Large intestine (tissue), 3 donors: Measurements from ENCODE around the gene NKX6-1. TPM values are rescaled to one million over a fixed set of nuclear protein-coding genes. Genes with fewer than 3 reads are reported as not detected.

Experiments used
- DNase-seq, 2 donors: peaks; one replicate each; pipeline versions ENCODE4 v3.0.0 to v3.0.0-alpha.2; 2013
- H3K27ac ChIP-seq: one replicate; pipeline ENCODE4 v1.5.1; 2013; ENCODE audit warnings: low read length
- H3K27me3 ChIP-seq: 2 replicates; pipeline ENCODE4 v1.6.1; 2013; ENCODE audit warnings: low read length; ENCODE audit not compliant: control insufficient read depth, insufficient read depth
- H3K36me3 ChIP-seq: 2 replicates; pipeline ENCODE4 v1.6.1; 2013; ENCODE audit warnings: low read length; ENCODE audit not compliant: control insufficient read depth, insufficient read depth
- H3K4me1 ChIP-seq: one replicate; pipeline ENCODE4 v1.6.1; 2013; ENCODE audit warnings: low read length; ENCODE audit not compliant: control insufficient read depth, insufficient read depth
- H3K4me3 ChIP-seq: one replicate; pipeline ENCODE4 v1.5.1; 2013; ENCODE audit warnings: low read length
- H3K9me3 ChIP-seq: one replicate; pipeline ENCODE4 v1.6.1; 2013; ENCODE audit warnings: mild to moderate bottlenecking, low read depth, low read length, moderate library complexity; ENCODE audit not compliant: control insufficient read depth
- WGBS: methylation state at CpG from one replicate; pipeline ENCODE4 v1.1.5; 2013; ENCODE audit warnings: low lambda C conversion rate; ENCODE audit not compliant: insufficient coverage; 5-methylcytosine and 5-hydroxymethylcytosine counted together
- polyA plus RNA-seq: library from polyadenylated mRNA; unstranded; fragments of 120-200 nt; gene quantifications from one replicate; pipeline ENCODE4 v1.2.1, GENCODE V29; 2013

The NKX6-1 gene
- polyA plus RNA-seq, 1 donor, result 0.01 TPM

DNA sequence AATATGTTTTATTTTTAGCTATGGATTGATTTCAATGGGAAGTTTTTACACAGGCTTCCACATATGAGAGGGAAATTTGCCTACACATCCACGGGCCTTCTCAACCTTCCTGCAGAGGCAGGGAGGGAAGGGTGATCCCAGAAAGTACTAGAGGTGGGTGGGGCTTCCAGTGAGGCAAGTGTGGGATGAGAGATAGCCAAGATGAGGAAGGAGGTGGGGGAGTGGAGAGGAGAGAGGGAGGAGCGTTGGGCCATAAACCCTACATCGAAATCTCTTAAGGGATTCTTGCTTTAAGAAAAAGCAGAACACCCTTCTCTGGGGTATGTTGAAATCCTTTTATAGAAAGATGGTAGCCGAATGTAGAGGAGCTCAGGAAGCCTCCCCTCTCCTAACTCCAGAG lies 19.0 kb downstream of the NKX6-1 start:
- no peak for DNase-seq
- Histone ChIP-seq H3K9me3 (peaks cover 15% of the 10 kb centered on the region), H3K27ac (no peak overlapping the region), H3K4me1 (peaks cover 16% of the 10 kb centered on the region), H3K27me3 (peaks cover 73% of the 10 kb centered on the region), H3K36me3 (no peaks in the 10 kb centered on the region), H3K4me3 (no peak overlapping the region)
- no CpG with 5 or more reads among the region's 4 CpGs for WGBS

DNA sequence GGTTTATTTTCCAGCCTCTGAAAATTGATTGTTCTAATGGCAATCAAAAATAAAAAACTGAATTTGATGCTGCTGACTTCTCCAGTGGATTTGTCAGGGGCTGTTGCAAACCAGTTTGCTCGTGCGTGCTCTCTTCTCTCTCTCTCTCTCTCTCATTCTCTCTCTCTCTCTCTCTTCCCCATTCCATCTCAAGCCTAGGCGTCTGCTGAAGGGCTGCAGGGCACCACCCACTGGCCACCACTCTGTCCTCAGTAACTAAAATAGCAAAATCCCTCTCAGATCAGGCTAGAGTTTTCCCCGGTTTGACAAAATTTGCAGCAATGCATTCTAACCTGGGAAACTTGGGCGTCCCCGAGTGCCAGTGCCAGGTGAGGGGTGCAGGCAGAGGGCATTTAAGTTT lies 19.4 kb downstream of the NKX6-1 start:
- H3K4me3 ChIP-seq, result no peak overlapping the region
- H3K4me1 ChIP-seq, result peaks cover 16% of the 10 kb centered on the region
- H3K27ac ChIP-seq, result no peak overlapping the region
- H3K9me3 ChIP-seq, result peaks cover 15% of the 10 kb centered on the region
- no peaks in the 10 kb centered on the region for H3K36me3 ChIP-seq
- H3K27me3 ChIP-seq, result peaks cover 71% of the 10 kb centered on the region
- no peak for DNase-seq
- 18% methylated on average over 2 of the region's 6 CpGs for WGBS

DNA sequence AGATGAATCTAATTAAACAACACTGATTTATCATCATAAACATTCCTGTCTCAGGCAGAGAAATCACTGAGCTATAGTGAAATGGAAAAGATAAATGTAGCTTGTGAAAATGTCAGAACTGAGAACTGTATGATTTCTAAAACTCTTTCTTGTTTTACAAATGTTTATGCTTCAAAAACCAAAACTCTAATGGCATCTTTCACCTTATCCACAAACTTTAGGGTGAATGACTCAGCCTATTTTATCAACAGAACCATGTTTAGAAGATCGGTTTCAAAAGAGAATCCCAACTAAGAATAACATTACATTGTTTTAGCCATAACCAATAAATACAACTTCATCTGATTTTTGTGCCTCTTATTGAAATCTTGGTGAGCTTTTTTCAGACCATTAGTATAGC lies 21.4 kb downstream of the NKX6-1 start:
- Histone ChIP-seq H3K27me3 (peaks cover 55% of the 10 kb centered on the region), H3K9me3 (peaks cover 9% of the 10 kb centered on the region), H3K27ac (no peak overlapping the region), H3K4me1 (peaks cover 10% of the 10 kb centered on the region), H3K4me3 (no peak overlapping the region), H3K36me3 (no peaks in the 10 kb centered on the region)
- DNase-seq, result no peak
- 83% methylated on average over 1 of the region's 1 CpG for WGBS

DNA sequence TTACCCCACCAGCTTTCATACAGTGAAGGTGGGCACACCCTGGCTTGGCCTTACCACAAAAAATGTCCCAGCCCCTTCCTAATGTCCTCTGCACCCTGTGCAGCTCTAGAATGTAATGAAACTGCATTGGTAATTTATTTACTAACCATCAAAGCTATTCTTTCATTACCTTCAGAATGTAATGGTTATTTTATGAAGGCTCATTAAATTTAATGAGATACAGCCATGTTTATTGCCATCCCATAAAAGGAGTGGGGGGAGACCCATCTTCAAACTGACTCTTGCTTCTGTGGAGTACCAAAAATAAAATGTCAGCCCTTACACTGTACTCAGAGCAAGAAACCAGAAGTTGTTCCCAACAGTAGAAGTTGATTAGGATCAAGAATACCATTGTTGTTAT lies 25.0 kb downstream of the NKX6-1 start:
- DNase-seq, result no peak
- Histone ChIP-seq H3K27ac (no peak overlapping the region), H3K4me3 (no peak overlapping the region)

DNA sequence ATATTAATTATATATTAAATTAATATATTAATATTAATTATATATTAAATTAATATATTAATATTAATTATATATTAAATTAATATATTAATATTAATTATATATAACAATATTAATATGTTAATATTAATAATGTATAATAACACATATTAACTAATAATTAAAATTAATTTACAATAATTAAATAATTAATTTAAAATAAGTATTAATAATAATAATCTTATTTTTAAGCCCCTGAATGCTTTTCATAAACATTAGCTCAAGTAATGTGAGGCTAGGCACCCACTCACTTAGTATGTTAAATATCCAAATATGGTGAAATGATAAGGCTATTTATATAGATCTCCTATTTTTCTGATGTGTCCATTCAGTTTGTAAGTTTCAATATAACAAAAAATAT lies 26.9 kb downstream of the NKX6-1 start:
- Histone ChIP-seq H3K4me3 (no peak overlapping the region), H3K36me3 (no peaks in the 10 kb centered on the region), H3K9me3 (no peaks in the 10 kb centered on the region), H3K27me3 (peaks cover 9% of the 10 kb centered on the region), H3K27ac (no peak overlapping the region), H3K4me1 (no peaks in the 10 kb centered on the region)
- no peak for DNase-seq

More for the DNA sequence above, 25.0 kb downstream of the NKX6-1 start:
- Histone ChIP-seq H3K4me1 (no peaks in the 10 kb centered on the region), H3K27me3 (peaks cover 20% of the 10 kb centered on the region), H3K9me3 (no peaks in the 10 kb centered on the region), H3K36me3 (no peaks in the 10 kb centered on the region)

DNA sequence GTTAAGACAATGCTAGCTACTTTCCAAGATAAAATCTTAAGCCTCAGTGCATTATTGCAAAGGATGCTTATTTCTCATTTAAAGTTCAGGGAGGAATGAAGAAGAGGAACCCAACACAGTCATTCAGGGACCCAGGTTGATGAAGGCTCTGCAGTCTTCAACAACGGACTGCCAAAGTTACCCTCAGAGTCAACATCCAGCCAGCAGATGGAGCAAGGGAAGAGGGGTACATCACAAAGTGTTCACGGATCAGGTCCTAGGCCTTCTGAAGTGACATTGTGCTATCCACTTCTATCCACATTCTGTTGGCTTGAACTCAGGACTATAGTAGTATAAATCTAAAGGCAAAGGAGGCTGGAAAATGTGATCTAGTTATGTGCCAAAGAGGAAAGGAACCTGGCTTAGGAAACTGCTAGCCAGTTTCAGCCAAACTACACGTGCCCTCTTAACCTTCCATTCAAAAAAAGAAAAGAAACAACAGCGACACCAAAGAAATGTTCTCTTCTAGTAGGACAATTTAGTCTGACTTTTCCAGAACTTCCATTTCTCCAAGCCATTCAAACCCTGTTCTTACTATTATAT lies 28.8 kb downstream of the NKX6-1 start:
- Histone ChIP-seq H3K9me3 (no peaks in the 10 kb centered on the region), H3K4me1 (no peaks in the 10 kb centered on the region), H3K36me3 (no peaks in the 10 kb centered on the region), H3K27ac (no peak overlapping the region), H3K4me3 (no peak overlapping the region), H3K27me3 (peaks cover 6% of the 10 kb centered on the region)
- no peak for DNase-seq
- no CpG with 5 or more reads among the region's 4 CpGs for WGBS

DNA sequence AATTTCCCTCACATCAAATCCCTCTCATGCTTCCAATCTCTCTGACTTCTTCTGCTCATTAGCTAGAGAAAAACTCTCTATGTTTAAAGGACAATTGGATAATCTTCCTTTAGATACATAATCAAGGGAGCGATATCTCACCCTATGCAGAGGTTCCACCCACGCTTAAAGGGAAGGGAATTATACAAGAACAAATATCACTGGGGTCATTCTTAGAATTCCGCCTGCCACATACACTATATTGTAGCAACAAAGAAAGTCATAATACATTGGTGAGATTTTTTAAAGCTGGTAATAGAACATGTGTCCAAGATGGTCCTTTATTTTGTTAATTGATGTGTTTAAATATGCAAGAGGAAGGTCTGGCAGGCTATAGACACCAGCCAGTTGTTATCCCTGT lies 31.5 kb downstream of the NKX6-1 start:
- Histone ChIP-seq H3K27me3 (no peaks in the 10 kb centered on the region), H3K4me1 (no peaks in the 10 kb centered on the region), H3K27ac (no peak overlapping the region), H3K4me3 (no peak overlapping the region), H3K9me3 (no peaks in the 10 kb centered on the region), H3K36me3 (no peaks in the 10 kb centered on the region)
- DNase-seq, result no peak
- WGBS, result 60% methylated on average over 1 of the region's 3 CpGs

DNA sequence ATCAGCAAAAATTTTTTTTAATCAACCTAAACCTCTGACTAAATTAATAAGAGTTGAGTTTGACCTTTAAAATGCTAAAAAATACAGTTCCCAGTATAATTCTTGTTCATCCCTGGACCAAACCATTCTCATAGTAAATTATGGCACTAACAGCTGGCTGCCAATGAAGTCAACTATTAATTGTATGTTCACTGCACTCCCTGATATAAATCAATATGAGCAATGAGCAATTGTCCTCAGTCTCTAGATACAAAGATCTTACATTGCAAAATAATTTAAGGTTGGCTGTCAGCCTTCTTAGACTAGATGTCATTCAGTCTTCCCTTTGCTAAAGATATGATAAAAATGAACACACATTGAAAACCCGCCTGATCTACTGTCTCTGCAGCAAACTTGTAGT lies 39.3 kb downstream of the NKX6-1 start:
- no CpG with 5 or more reads among the region's 1 CpG for WGBS
- H3K27ac ChIP-seq, result no peak overlapping the region
- DNase-seq, result no peak
- no peaks in the 10 kb centered on the region for H3K9me3 ChIP-seq
- H3K4me1 ChIP-seq, result no peaks in the 10 kb centered on the region
- no peaks in the 10 kb centered on the region for H3K36me3 ChIP-seq
- H3K4me3 ChIP-seq, result no peak overlapping the region
- no peaks in the 10 kb centered on the region for H3K27me3 ChIP-seq

DNA sequence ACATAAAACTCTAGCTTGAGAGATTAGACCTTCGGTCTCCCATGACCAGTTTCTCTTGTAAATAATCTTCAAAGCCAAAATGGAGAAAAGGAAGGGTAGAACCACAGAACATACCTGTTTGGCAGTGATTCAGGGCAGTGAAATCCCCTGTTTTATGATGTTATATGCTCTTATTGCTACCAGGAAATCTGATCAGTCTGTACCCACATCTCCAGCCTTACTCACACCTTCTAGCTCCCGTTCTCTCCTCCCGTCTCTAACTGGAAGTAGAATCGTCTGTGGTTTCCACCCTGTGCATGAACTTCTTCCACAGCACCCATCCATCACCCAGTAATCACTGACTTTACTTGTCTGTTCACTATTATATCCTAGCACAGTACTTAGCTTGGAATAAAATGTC lies 42.9 kb downstream of the NKX6-1 start:
- Histone ChIP-seq H3K27me3 (no peaks in the 10 kb centered on the region), H3K9me3 (no peaks in the 10 kb centered on the region), H3K36me3 (no peaks in the 10 kb centered on the region), H3K27ac (no peak overlapping the region), H3K4me1 (no peaks in the 10 kb centered on the region), H3K4me3 (no peak overlapping the region)
- 80% methylated on average over 1 of the region's 4 CpGs for WGBS
- DNase-seq, result no peak

DNA sequence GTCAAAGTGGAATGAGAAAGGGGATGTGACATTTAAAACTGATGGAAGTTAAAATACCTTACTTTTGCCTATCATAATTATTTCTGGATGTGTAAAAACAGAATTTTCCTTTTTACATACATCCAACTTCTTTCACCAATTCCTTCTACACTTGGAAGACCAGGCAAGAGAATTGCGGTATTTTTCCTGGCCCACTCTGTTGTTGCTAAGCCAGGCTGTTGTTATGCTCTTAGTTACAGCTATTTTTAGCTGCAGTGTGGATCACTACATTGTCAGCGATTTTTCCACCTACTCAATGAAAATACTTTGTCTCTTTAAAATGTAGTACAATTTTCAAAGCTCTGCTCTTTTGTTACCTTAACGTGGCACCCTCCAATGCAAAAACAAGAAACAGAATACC lies 43.4 kb downstream of the NKX6-1 start:
- H3K9me3 ChIP-seq, result no peaks in the 10 kb centered on the region
- DNase-seq, result no peak
- H3K4me1 ChIP-seq, result no peaks in the 10 kb centered on the region
- no peaks in the 10 kb centered on the region for H3K27me3 ChIP-seq
- H3K27ac ChIP-seq, result no peak overlapping the region
- 71% methylated on average over 3 of the region's 3 CpGs for WGBS
- H3K4me3 ChIP-seq, result no peak overlapping the region
- no peaks in the 10 kb centered on the region for H3K36me3 ChIP-seq

DNA sequence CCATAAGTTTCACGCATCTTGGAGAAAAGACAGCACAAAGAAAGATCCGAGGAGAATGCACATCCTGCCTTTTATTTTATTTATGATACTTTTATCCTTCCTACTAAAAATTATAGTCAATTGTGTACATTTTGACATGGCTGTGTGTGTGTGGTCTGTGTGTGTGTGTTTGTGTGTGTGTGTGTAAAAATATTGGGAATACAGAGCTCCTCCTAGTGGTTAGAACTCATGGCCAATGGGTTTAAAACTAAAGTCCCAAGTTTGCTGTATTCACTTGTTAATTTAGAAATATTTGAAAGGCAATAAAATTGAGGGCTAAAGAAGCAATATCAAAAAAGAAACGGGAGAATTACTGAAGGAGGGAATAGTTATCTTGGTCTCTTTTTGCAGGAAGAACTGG lies 47.5 kb downstream of the NKX6-1 start:
- DNase-seq, result no peak
- no peaks in the 10 kb centered on the region for H3K36me3 ChIP-seq
- 4% methylated on average over 2 of the region's 3 CpGs for WGBS
- no peaks in the 10 kb centered on the region for H3K4me1 ChIP-seq
- no peaks in the 10 kb centered on the region for H3K27me3 ChIP-seq
- no peaks in the 10 kb centered on the region for H3K9me3 ChIP-seq
- H3K4me3 ChIP-seq, result no peak overlapping the region
- H3K27ac ChIP-seq, result no peak overlapping the region
